ENCODE measurements around the gene WNT16. TPM values are rescaled to one million over a fixed set of nuclear protein-coding genes. Genes with fewer than 3 reads are reported as not detected.
A peak's percentile ranks its signal among the peaks of the same experiment; 100 is the strongest.

WNT16 gene
- total and polyA plus RNA-seq, 2 donors (not counting 1 experiment from before 2014, with no cell fraction given), result 1.2 to 3.8 TPM

DNA sequence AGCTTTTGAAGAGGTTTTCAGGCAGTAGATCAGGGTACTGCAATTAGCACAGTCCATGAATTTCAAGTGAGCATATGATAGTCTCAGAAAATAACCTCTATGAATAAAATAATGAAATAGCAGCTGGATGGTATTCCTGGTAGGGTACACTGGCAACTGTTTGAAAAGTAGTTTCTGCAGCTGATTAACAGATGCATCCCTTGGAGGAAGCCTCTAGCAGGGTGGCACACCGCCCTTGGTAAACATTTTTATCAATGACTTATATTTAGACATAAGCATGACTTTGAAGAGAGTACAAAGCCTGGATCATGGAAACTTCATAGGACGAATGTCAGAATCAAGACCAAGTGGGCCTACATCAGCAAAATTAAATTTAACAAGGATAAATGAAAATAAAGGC, 26.8 kb downstream of the WNT16 start:
- no peak overlapping the region for H3K27ac ChIP-seq (ENCODE audit: insufficient read depth, low read length)
- no peak overlapping the region for H2AFZ ChIP-seq (ENCODE audit: low read length)
- no peaks in the 10 kb centered on the region for H3K9me3 ChIP-seq (ENCODE audit: control insufficient read depth, insufficient read depth, low read depth, low read length)
- no peaks in the 10 kb centered on the region for H3K79me2 ChIP-seq (ENCODE audit: control insufficient read depth, insufficient read depth, low read length)
- H3K4me2 ChIP-seq (ENCODE audit: extremely low read depth, insufficient read depth, low read length), result no peak overlapping the region
- no peak for DNase-seq (ENCODE audit: low read depth in 2 of 2)
- no peak for TF ChIP-seq EZH2 (IDR thresholded peaks at IDR 0.05; ENCODE audit: low read length, missing control alignments)
- TF ChIP-seq, protein P1, sequence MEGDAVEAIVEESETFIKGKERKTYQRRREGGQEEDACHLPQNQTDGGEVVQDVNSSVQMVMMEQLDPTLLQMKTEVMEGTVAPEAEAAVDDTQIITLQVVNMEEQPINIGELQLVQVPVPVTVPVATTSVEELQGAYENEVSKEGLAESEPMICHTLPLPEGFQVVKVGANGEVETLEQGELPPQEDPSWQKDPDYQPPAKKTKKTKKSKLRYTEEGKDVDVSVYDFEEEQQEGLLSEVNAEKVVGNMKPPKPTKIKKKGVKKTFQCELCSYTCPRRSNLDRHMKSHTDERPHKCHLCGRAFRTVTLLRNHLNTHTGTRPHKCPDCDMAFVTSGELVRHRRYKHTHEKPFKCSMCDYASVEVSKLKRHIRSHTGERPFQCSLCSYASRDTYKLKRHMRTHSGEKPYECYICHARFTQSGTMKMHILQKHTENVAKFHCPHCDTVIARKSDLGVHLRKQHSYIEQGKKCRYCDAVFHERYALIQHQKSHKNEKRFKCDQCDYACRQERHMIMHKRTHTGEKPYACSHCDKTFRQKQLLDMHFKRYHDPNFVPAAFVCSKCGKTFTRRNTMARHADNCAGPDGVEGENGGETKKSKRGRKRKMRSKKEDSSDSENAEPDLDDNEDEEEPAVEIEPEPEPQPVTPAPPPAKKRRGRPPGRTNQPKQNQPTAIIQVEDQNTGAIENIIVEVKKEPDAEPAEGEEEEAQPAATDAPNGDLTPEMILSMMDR (conservative IDR thresholded peaks at IDR 0.05 in 1 of 2, IDR thresholded peaks at IDR 0.05 in 1 of 2; ENCODE audit: low read depth in 1 of 2, low read length in 2 of 2), result no peak
- H3K9ac ChIP-seq (ENCODE audit: insufficient read depth, low read length), result no peak overlapping the region
- H3K4me3 ChIP-seq (replicated peaks in 1 of 4; ENCODE audit: control extremely low read depth in 1 of 4, insufficient read depth in 1 of 4, low read depth in 3 of 4, low read length in 4 of 4), result no peak overlapping the region
- H3K27me3 ChIP-seq (ENCODE audit: control insufficient read depth, insufficient read depth, low read length), result no peaks in the 10 kb centered on the region
- H3K36me3 ChIP-seq (ENCODE audit: control insufficient read depth, insufficient read depth, low read length), result no peaks in the 10 kb centered on the region
- H3K4me1 ChIP-seq (ENCODE audit: control insufficient read depth, extremely low read depth, insufficient read depth, low read length), result no peaks in the 10 kb centered on the region
- H4K20me1 ChIP-seq (ENCODE audit: control insufficient read depth, extremely low read depth, insufficient read depth, low read length), result no peaks in the 10 kb centered on the region

DNA sequence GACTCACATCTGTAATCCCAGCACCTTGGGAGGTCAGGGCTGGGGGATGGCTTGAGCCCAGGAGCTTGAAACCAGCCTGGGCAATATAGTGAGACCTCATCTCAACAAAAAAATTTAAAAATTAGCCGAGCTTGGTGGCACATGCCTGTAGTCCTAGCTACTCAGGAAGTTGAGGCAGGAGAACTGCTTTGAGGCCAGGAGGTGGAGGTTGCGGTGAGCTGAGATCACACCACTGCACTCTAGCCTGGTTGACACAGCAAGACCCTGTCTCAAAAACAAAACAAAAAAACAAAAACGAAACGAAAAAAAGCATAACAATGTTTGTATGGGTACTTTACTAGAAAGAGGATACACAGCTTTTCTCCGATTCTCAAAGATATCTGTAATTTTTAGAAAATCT, 31.8 kb downstream of the WNT16 start:
- Histone ChIP-seq H3K9me3 (ENCODE audit: control insufficient read depth, insufficient read depth, low read depth, low read length) (no peaks in the 10 kb centered on the region), H3K4me2 (ENCODE audit: extremely low read depth, insufficient read depth, low read length) (no peak overlapping the region), H3K27ac (ENCODE audit: insufficient read depth, low read length) (no peak overlapping the region), H3K36me3 (ENCODE audit: control insufficient read depth, insufficient read depth, low read length) (no peaks in the 10 kb centered on the region), H3K4me1 (ENCODE audit: control insufficient read depth, extremely low read depth, insufficient read depth, low read length) (no peaks in the 10 kb centered on the region), H3K79me2 (ENCODE audit: control insufficient read depth, insufficient read depth, low read length) (no peaks in the 10 kb centered on the region), H3K9ac (ENCODE audit: insufficient read depth, low read length) (no peak overlapping the region), H3K27me3 (ENCODE audit: control insufficient read depth, insufficient read depth, low read length) (no peaks in the 10 kb centered on the region), H4K20me1 (ENCODE audit: control insufficient read depth, extremely low read depth, insufficient read depth, low read length) (no peaks in the 10 kb centered on the region), H3K4me3 (replicated peaks in 1 of 4; ENCODE audit: control extremely low read depth in 1 of 4, insufficient read depth in 1 of 4, low read depth in 3 of 4, low read length in 4 of 4) (no peak overlapping the region), H2AFZ (ENCODE audit: low read length) (no peak overlapping the region)
- TF ChIP-seq, protein P1 (conservative IDR thresholded peaks at IDR 0.05 in 1 of 2, IDR thresholded peaks at IDR 0.05 in 1 of 2; ENCODE audit: low read depth in 1 of 2, low read length in 2 of 2), result no peak
- no peak for TF ChIP-seq EZH2 (IDR thresholded peaks at IDR 0.05; ENCODE audit: low read length, missing control alignments)
- DNase-seq (ENCODE audit: low read depth in 2 of 2), result no peak

DNA sequence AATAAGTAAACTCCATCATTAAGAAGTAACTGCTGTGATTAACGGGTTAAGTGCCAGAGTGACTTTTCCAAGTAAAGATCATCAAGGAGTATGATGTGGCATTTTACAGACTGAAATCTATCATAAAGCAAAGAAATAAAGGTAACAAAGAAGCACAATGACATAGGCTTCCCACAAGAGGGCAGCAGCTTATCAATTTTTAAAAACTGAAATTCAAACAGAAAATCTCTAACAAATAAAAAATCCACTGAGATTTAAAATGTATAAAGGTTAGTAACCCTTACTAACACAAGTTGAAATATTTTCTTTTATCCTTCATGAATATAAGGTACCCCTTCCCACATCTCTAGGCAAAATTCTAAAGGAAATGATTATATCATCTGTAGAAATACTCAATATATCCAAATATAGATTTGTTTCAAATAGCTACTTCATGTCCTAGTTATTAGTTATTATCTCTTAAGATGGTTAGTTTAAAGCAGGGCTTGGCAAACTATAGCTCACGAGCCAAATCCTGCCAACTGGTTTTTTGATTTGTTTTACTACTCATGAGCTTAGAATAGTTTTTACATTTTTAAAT, 38.1 kb downstream of the WNT16 start:
- no peaks in the 10 kb centered on the region for H3K79me2 ChIP-seq (ENCODE audit: control insufficient read depth, insufficient read depth, low read length)
- H3K4me2 ChIP-seq (ENCODE audit: extremely low read depth, insufficient read depth, low read length), result no peak overlapping the region
- no peak overlapping the region for H2AFZ ChIP-seq (ENCODE audit: low read length)
- H4K20me1 ChIP-seq (ENCODE audit: control insufficient read depth, extremely low read depth, insufficient read depth, low read length), result no peaks in the 10 kb centered on the region
- no peak for TF ChIP-seq EZH2 (IDR thresholded peaks at IDR 0.05; ENCODE audit: low read length, missing control alignments)
- TF ChIP-seq, protein P1 (conservative IDR thresholded peaks at IDR 0.05 in 1 of 2, IDR thresholded peaks at IDR 0.05 in 1 of 2; ENCODE audit: low read depth in 1 of 2, low read length in 2 of 2), result peak; percentile 58 to 61
- H3K27ac ChIP-seq (ENCODE audit: insufficient read depth, low read length), result no peak overlapping the region
- H3K36me3 ChIP-seq (ENCODE audit: control insufficient read depth, insufficient read depth, low read length), result no peaks in the 10 kb centered on the region
- H3K9ac ChIP-seq (ENCODE audit: insufficient read depth, low read length), result no peak overlapping the region
- no peaks in the 10 kb centered on the region for H3K9me3 ChIP-seq (ENCODE audit: control insufficient read depth, insufficient read depth, low read depth, low read length)
- peaks cover 2% of the 10 kb centered on the region for H3K4me1 ChIP-seq (ENCODE audit: control insufficient read depth, extremely low read depth, insufficient read depth, low read length)
- no peaks in the 10 kb centered on the region for H3K27me3 ChIP-seq (ENCODE audit: control insufficient read depth, insufficient read depth, low read length)
- peak; percentile 22 to 67 for DNase-seq (ENCODE audit: low read depth in 2 of 2)
- H3K4me3 ChIP-seq (replicated peaks in 1 of 4; ENCODE audit: control extremely low read depth in 1 of 4, insufficient read depth in 1 of 4, low read depth in 3 of 4, low read length in 4 of 4), result no peak overlapping the region

Measured in fibroblast of lung (primary cell).